GM12878 (cell line): Measurements from ENCODE around the gene SIRT3. TPM values are rescaled to one million over a fixed set of nuclear protein-coding genes. Genes with fewer than 3 reads are reported as not detected.

Experiments
- ATAC-seq: fragments of 200-7000 bp; cut with Tn5 transposase; 3 replicates; pipeline ENCODE4 v1.9.1; 2020; ENCODE audit warnings: mild to moderate bottlenecking, moderate library complexity
- BruUV-seq: library from RNA; stranded (reverse); fragments of 400-500 nt; replicated peaks from 2 replicates; lab custom pipeline; 2021; lab: Mats Ljungman, UMichigan
- CTCF ChIA-PET: fragments of 300-600 bp; sonication (Branson Sonifier 250); formaldehyde crosslinking; extraction: SDS; loops from one replicate; lab custom pipeline; 2021; ENCODE audit warnings: inconsistent platforms; lab: Yijun Ruan, JAX
- POLR2A ChIA-PET: fragments of 350-600 bp; formaldehyde crosslinking; extraction: SDS; loops from one replicate; lab custom pipeline; 2021; ENCODE audit warnings: inconsistent platforms; lab: Charles Lee
- RAD21 ChIA-PET: fragments of 300-600 bp; sonication (Branson Sonifier 250); formaldehyde crosslinking; loops from one replicate; lab custom pipeline; 2023; ENCODE audit warnings: antibody characterized with exemption; ENCODE audit not compliant: unreplicated experiment; lab: Charles Lee
- SMC1A ChIA-PET: fragments of 300-600 bp; sonication (Branson Sonifier 250); formaldehyde crosslinking; loops from one replicate; lab custom pipeline; 2023; ENCODE audit not compliant: unreplicated experiment, uncharacterized antibody; lab: Charles Lee
- DNase-seq: peaks from one replicate; pipeline ENCODE4 v3.0.0-alpha.2; 2011; ENCODE audit warnings: low read depth, low spot score
- FAIRE-seq: peaks from 3 replicates; lab custom pipeline; 2011; peaks lifted over from hg19 to GRCh38; lab: Jason Lieb, UNC
- H2AFZ ChIP-seq: 2 replicates; pipeline ENCODE4 v1.6.0; 2011; ENCODE audit warnings: low read depth, low read length, control low read depth; ENCODE audit not compliant: control insufficient read depth
- H3K27ac ChIP-seq: 2 replicates; pipeline ENCODE4 v1.5.1; 2011; ENCODE audit warnings: control low read depth; ENCODE audit not compliant: control insufficient read depth, insufficient read depth
- H3K27me3 ChIP-seq, 2 experiments: replicated peaks in 1 of 2; 2 replicates each; pipeline versions ENCODE4 v1.6.0 to v1.6.1; 2011; ENCODE audit warnings: low read length in 1 of 2; ENCODE audit not compliant: control insufficient read depth in 2 of 2, insufficient read depth in 2 of 2
- H3K36me3 ChIP-seq, 2 experiments: 2 replicates each; pipeline ENCODE4 v1.5.1; 2011; ENCODE audit warnings: low read length in 1 of 2; ENCODE audit not compliant: control insufficient read depth in 2 of 2, insufficient read depth in 2 of 2
- H3K4me1 ChIP-seq: 2 replicates; pipeline ENCODE4 v1.6.1; 2011; ENCODE audit warnings: mild to moderate bottlenecking, low read length, moderate library complexity, mixed read lengths; ENCODE audit not compliant: control insufficient read depth, insufficient read depth
- H3K4me2 ChIP-seq: 2 replicates; pipeline ENCODE4 v1.6.0; 2011; ENCODE audit warnings: control low read depth; ENCODE audit not compliant: control insufficient read depth, insufficient read depth
- H3K4me3 ChIP-seq: fragments of 200-600 bp; sonication (generic); 2 replicates; pipeline ENCODE4 v1.5.1; 2016
- H3K79me2 ChIP-seq: 2 replicates; pipeline ENCODE4 v1.6.0; 2011; ENCODE audit warnings: low read length; ENCODE audit not compliant: control insufficient read depth, insufficient read depth
- H3K9ac ChIP-seq: 2 replicates; pipeline ENCODE4 v1.8.0; 2011; ENCODE audit warnings: low read length, control low read depth, mixed read lengths; ENCODE audit not compliant: control insufficient read depth, insufficient read depth
- H3K9me3 ChIP-seq: replicated peaks from 3 replicates; pipeline ENCODE4 v1.5.1; 2011; ENCODE audit warnings: mild to moderate bottlenecking, low read length; ENCODE audit not compliant: control insufficient read depth, insufficient read depth
- H4K20me1 ChIP-seq: 2 replicates; pipeline ENCODE4 v1.6.0; 2011; ENCODE audit not compliant: control insufficient read depth, insufficient read depth
- CBX5 ChIP-seq: sonication (generic); IDR thresholded peaks from 2 replicates; pipeline ENCODE4 v1.6.1; 2016; ENCODE audit warnings: low read depth, moderate library complexity, mild to moderate bottlenecking, inconsistent platforms
- HDAC2 ChIP-seq: fragments of 200-600 bp; sonication (generic); IDR thresholded peaks from 2 replicates; pipeline ENCODE4 v1.6.1; 2017
- HDGF ChIP-seq: fragments of 450-650 bp; IDR thresholded peaks from 2 replicates; pipeline ENCODE4 v1.6.1; 2016; ENCODE audit warnings: antibody characterized with exemption
- HSF1 ChIP-seq: fragments of 150-350 bp; IDR thresholded peaks from 2 replicates; pipeline ENCODE4 v1.6.1; 2014; ENCODE audit warnings: mild to moderate bottlenecking, low read depth, low read length
- IKZF1 ChIP-seq: fragments of 450-650 bp; conservative IDR thresholded peaks from 2 replicates; pipeline ENCODE4 v1.6.1; 2017; ENCODE audit warnings: antibody characterized with exemption, mild to moderate bottlenecking
- IRF3 ChIP-seq: fragments of 450-650 bp; IDR thresholded peaks from 2 replicates; pipeline ENCODE4 v1.6.1; 2014; ENCODE audit warnings: mild to moderate bottlenecking
- KLF5 ChIP-seq: fragments of 450-650 bp; IDR thresholded peaks from 2 replicates; pipeline ENCODE4 v1.6.1; 2014; ENCODE audit warnings: mild to moderate bottlenecking; ENCODE audit not compliant: partially characterized antibody
- MYC ChIP-seq: IDR thresholded peaks from 2 replicates; pipeline ENCODE4 v1.6.1; 2011; ENCODE audit warnings: mild to moderate bottlenecking, low read length, moderate library complexity, inconsistent platforms; ENCODE audit not compliant: insufficient read depth, insufficient replicate concordance, insufficient read length, severe bottlenecking
- PAX5 ChIP-seq: IDR thresholded peaks from 2 replicates; pipeline ENCODE4 v1.6.1; 2011; ENCODE audit warnings: low read depth, low read length, borderline replicate concordance
- POLR2A ChIP-seq: IDR thresholded peaks from 2 replicates; pipeline ENCODE4 v1.6.1; 2011; ENCODE audit warnings: low read depth, mild to moderate bottlenecking, low read length
- POU2F2 ChIP-seq: IDR thresholded peaks from 3 replicates; pipeline ENCODE4 v1.6.1; 2011; ENCODE audit warnings: low read depth, mild to moderate bottlenecking, low read length, borderline replicate concordance
- RFX5 ChIP-seq: IDR thresholded peaks from 2 replicates; pipeline ENCODE4 v1.6.1; 2011; ENCODE audit warnings: low read depth, low read length, improper control_type of control experiment
- RUNX3 ChIP-seq: IDR thresholded peaks from 2 replicates; pipeline ENCODE4 v1.6.1; 2012; ENCODE audit warnings: low read length, inconsistent platforms
- SIN3A ChIP-seq: IDR thresholded peaks from 2 replicates; pipeline ENCODE4 v1.6.1; 2012; ENCODE audit warnings: low read depth, low read length, improper control_type of control experiment
- SPI1 ChIP-seq: IDR thresholded peaks from 2 replicates; pipeline ENCODE4 v1.6.1; 2011; ENCODE audit warnings: low read depth, mild to moderate bottlenecking, low read length, moderate library complexity, borderline replicate concordance; ENCODE audit not compliant: insufficient read depth
- STAT1 ChIP-seq: fragments of 450-650 bp; conservative IDR thresholded peaks from 2 replicates; pipeline ENCODE4 v1.6.1; 2014; ENCODE audit warnings: antibody characterized with exemption, mild to moderate bottlenecking
- WRNIP1 ChIP-seq: IDR thresholded peaks from 2 replicates; pipeline ENCODE4 v1.6.1; 2011; ENCODE audit warnings: low read depth, low read length, improper control_type of control experiment, borderline replicate concordance
- YY1 ChIP-seq: IDR thresholded peaks from 2 replicates; pipeline ENCODE4 v1.6.1; 2011; ENCODE audit warnings: low read depth, mild to moderate bottlenecking, low read length
- ZNF207 ChIP-seq: fragments of 450-650 bp; IDR thresholded peaks from 2 replicates; pipeline ENCODE4 v1.6.1; 2014; ENCODE audit warnings: antibody characterized with exemption, mild to moderate bottlenecking, borderline replicate concordance
- ZNF24 ChIP-seq: fragments of 450-650 bp; IDR thresholded peaks from 2 replicates; pipeline ENCODE4 v1.6.1; 2017; ENCODE audit warnings: antibody characterized with exemption, mild to moderate bottlenecking
- ZZZ3 ChIP-seq: IDR thresholded peaks from 2 replicates; pipeline ENCODE4 v1.6.1; 2011; ENCODE audit warnings: low read depth; ENCODE audit not compliant: control insufficient read depth, insufficient read length
- WGBS: methylation state at CpG from one replicate; pipeline ENCODE4 v1.1.6; 2016; ENCODE audit warnings: low lambda C conversion rate; ENCODE audit not compliant: insufficient replicate concordance, insufficient coverage; ENCODE audit errors: missing lambda C conversion rate; 5-methylcytosine and 5-hydroxymethylcytosine counted together
- in situ Hi-C: fragments of 300-500 bp; cut with MboI; formaldehyde crosslinking; loops from 9 replicates; pipeline ENCODE4 v1.14.3; 2018; ENCODE audit warnings: mixed read lengths
- intact Hi-C: fragments of 100-400 bp; cut with micrococcal nuclease; formaldehyde crosslinking; loops from one replicate; pipeline ENCODE4 v1.14.2; 2022; ENCODE audit not compliant: unreplicated experiment
- polyA plus RNA-seq, 11 experiments: library from polyadenylated mRNA; depleted of rRNA in 4 of 11; unstranded in 6 of 11; stranded (reverse) in 5 of 11; fragments of >200 nt; fragmentation: Nextera tagmentation in 4 of 11; fragmentation: Illumina TruSeq in 1 of 11; extraction: Ambion mirVana in 4 of 11; extraction: Trizol in 1 of 11; gene quantifications; 1 replicate in 1 of 11; 2 replicates in 10 of 11; pipeline versions ENCODE4 v1.2.1 to v1.2.3, GENCODE V29; 2011 to 2016; ENCODE audit warnings: inconsistent platforms in 2 of 11, missing spikeins in 2 of 11, low read depth in 1 of 11
- total RNA-seq, 4 experiments: library from RNA; depleted of rRNA in 3 of 4; stranded (reverse); fragments of >200 nt in 3 of 4; fragmentation: Illumina TruSeq in 1 of 4; extraction: Trizol in 1 of 4; gene quantifications; 2 replicates each; pipeline versions ENCODE4 v1.2.1 to v1.2.3, GENCODE V29; 2013 to 2021
- TF ChIP-seq, protein P1 (sequence below): fragments of 450-650 bp; conservative IDR thresholded peaks from 2 replicates; pipeline ENCODE4 v1.6.1; 2017; ENCODE audit warnings: mild to moderate bottlenecking, moderate library complexity

SIRT3 gene
- total and polyA plus RNA-seq, 10 of the 15 experiments (the other 5 are each of a cell fraction or from before 2014, with no cell fraction given) = 0.90 to 23.2 (median 12.6) TPM

- Histone ChIP-seq H3K9ac (peak overlapping the region; percentile 98), H2AFZ (peak overlapping the region; percentile 22; the same call in 1 of the 2 replicates), H3K9me3 (no peaks in the 10 kb centered on the region), H3K4me1 (peaks cover 27% of the 10 kb centered on the region), H3K4me3 (peak overlapping the region; percentile 76), H3K36me3 (peaks cover 17 to 42% of the 10 kb centered on the region in 2 experiments), H3K27me3 (no peaks in the 10 kb centered on the region), H3K27ac (peak overlapping the region; percentile 97), H4K20me1 (peaks cover 11% of the 10 kb centered on the region), H3K79me2 (peaks cover 57% of the 10 kb centered on the region), H3K4me2 (peak overlapping the region; percentile 52)
- under 1% methylated on average over 27 of the region's 27 CpGs for WGBS
- RAD21 ChIA-PET = interaction anchor here (0.8 to 2.5 kb wide), 10 partner anchors 27 to 243 kb away, joined by 3 to 15 read pairs (median 6); partner anchors contain the start of genes IFITM1, IFITM2 and PSMD13
- in situ Hi-C loops = loop anchor here (5.0 to 10.0 kb wide), 2 partner anchors 157 to 299 kb away; partner anchors contain the start of genes B4GALNT4 and RNH1
- FAIRE-seq (no peak), ATAC-seq (peak; percentile 14), DNase-seq (no peak)
- intact Hi-C loops = loop anchor here (1.0 to 10.0 kb wide), 5 partner anchors 28 to 237 kb away; partner anchors contain the start of genes ANO9, IFITM2, PSMD13 and SIRT3
- SMC1A ChIA-PET = interaction anchor here (0.8 to 2.6 kb wide), 4 partner anchors 21 to 147 kb away, joined by 3 to 12 read pairs (median 6); partner anchors contain the start of gene PSMD13
- CTCF ChIA-PET = interaction anchor here (0.7 to 2.5 kb wide), 9 partner anchors 9 to 408 kb away, joined by 3 to 8 read pairs (median 4); partner anchors contain the start of genes IRF7 and PSMD13
- TSS peak; percentile 86 for BruUV-seq
- POLR2A ChIA-PET = interaction anchor here (0.6 to 2.5 kb wide), 15 partner anchors 17 to 328 kb away, joined by 3 to 27 read pairs (median 6); partner anchors contain the start of genes PSMD13, RNH1 and SIRT3
- TF ChIP-seq SPI1 (0 out of 2 replicates have a peak, but pooled peaks have one; percentile 49), HSF1 (no peak), HDGF (no peak), IKZF1 (no peak), SIN3A (no peak), ZNF207 (no peak; the same call in 1 of the 2 replicates), IRF3 (no peak), KLF5 (no peak), YY1 (no peak), PAX5 (no peak), POLR2A (no peak), ZNF24 (no peak), STAT1 (no peak), POU2F2 (no peak; the same call in 2 of the 3 replicates), ZZZ3 (no peak), RFX5 (no peak), WRNIP1 (no peak), MYC (no peak), CBX5 (no peak), RUNX3 (no peak), HDAC2 (0 out of 2 replicates have a peak, but pooled peaks have one; percentile 12)
- TF ChIP-seq, protein P1, sequence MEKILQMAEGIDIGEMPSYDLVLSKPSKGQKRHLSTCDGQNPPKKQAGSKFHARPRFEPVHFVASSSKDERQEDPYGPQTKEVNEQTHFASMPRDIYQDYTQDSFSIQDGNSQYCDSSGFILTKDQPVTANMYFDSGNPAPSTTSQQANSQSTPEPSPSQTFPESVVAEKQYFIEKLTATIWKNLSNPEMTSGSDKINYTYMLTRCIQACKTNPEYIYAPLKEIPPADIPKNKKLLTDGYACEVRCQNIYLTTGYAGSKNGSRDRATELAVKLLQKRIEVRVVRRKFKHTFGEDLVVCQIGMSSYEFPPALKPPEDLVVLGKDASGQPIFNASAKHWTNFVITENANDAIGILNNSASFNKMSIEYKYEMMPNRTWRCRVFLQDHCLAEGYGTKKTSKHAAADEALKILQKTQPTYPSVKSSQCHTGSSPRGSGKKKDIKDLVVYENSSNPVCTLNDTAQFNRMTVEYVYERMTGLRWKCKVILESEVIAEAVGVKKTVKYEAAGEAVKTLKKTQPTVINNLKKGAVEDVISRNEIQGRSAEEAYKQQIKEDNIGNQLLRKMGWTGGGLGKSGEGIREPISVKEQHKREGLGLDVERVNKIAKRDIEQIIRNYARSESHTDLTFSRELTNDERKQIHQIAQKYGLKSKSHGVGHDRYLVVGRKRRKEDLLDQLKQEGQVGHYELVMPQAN = 0 out of 2 replicates have a peak, but pooled peaks have one; percentile 69
Measured at GRCh38 chr11:207863-208180, 28.3 kb downstream of the SIRT3 start.
